ENCODE data around the gene APLNR. TPM values are rescaled to one million over a fixed set of nuclear protein-coding genes. Genes with fewer than 3 reads are reported as not detected.
"Not testable (repeated sequence)": the region's sequence is repeated elsewhere in the genome, so short reads cannot be mapped to it uniquely, and the experiment has no call there.

The APLNR gene
- not detected in 2 replicates for total RNA-seq

- Mint-ChIP-seq H3K36me3 (ENCODE audit: low read depth) (no peaks in the 10 kb centered on the region), H3K27ac (no peak within 1 kb of the TSS), H3K27me3 (peaks cover 44% of the 10 kb centered on the region), H3K4me1 (peaks cover 2% of the 10 kb centered on the region), H3K4me3 (no peak within 1 kb of the TSS), H3K9me3 (no peaks in the 10 kb centered on the region)
- no peak for DNase-seq
- intact Hi-C loops (cut with micrococcal nuclease) = no loop called here
These were observed at the start of gene APLNR for GRCh38 chr11:57237204-57237681. Gene APLNR (minus strand): TSS chr11:57237250. CDS start chr11:57237004, 246 bp downstream.

GRCh38 chr11:57283231-57283990, 46.4 kb upstream of the APLNR start:
- Mint-ChIP-seq H3K4me1 (no peaks in the 10 kb centered on the region), H3K4me3 (no peak overlapping the region), H3K36me3 (ENCODE audit: low read depth) (no peaks in the 10 kb centered on the region), H3K27me3 (peaks cover 8% of the 10 kb centered on the region), H3K9me3 (no peaks in the 10 kb centered on the region), H3K27ac (no peak overlapping the region)
- DNase-seq = no peak
- intact Hi-C loops (cut with micrococcal nuclease) = no loop called here

- H3K36me3 Mint-ChIP-seq (ENCODE audit: low read depth); H3K4me1 Mint-ChIP-seq; H3K4me3 Mint-ChIP-seq; intact Hi-C loops (cut with micrococcal nuclease); H3K9me3 Mint-ChIP-seq; H3K27ac Mint-ChIP-seq; DNase-seq: not testable (repeated sequence)
- peaks cover 16% of the 10 kb centered on the region for H3K27me3 Mint-ChIP-seq
These were observed 44.5 kb upstream of the APLNR start for GRCh38 chr11:57281546-57281945.

- Mint-ChIP-seq H3K27ac (no peak overlapping the region), H3K9me3 (no peaks in the 10 kb centered on the region), H3K4me3 (no peak overlapping the region), H3K36me3 (ENCODE audit: low read depth) (no peaks in the 10 kb centered on the region), H3K4me1 (peaks cover 4% of the 10 kb centered on the region), H3K27me3 (peaks cover 22% of the 10 kb centered on the region)
- intact Hi-C loops (cut with micrococcal nuclease) = no loop called here
- DNase-seq = no peak
These were observed 42.1 kb upstream of the APLNR start for GRCh38 chr11:57279116-57279515.

- Mint-ChIP-seq H3K27me3 (peaks cover 23% of the 10 kb centered on the region), H3K9me3 (no peaks in the 10 kb centered on the region), H3K27ac (no peak overlapping the region), H3K4me1 (peaks cover 4% of the 10 kb centered on the region), H3K4me3 (no peak overlapping the region), H3K36me3 (ENCODE audit: low read depth) (no peaks in the 10 kb centered on the region)
- no peak for DNase-seq
- intact Hi-C loops (cut with micrococcal nuclease) = no loop called here
These were observed 41.7 kb upstream of the APLNR start for GRCh38 chr11:57278721-57279095.

GRCh38 chr11:57277845-57278720, 41.0 kb upstream of the APLNR start:
- intact Hi-C loops (cut with micrococcal nuclease) = no loop called here
- H3K9me3 Mint-ChIP-seq = peaks cover 3% of the 10 kb centered on the region
- no peaks in the 10 kb centered on the region for H3K36me3 Mint-ChIP-seq (ENCODE audit: low read depth)
- DNase-seq = peak; percentile 71
- no peak overlapping the region for H3K4me3 Mint-ChIP-seq
- peaks cover 28% of the 10 kb centered on the region for H3K27me3 Mint-ChIP-seq
- H3K27ac Mint-ChIP-seq = no peak overlapping the region
- peaks cover 4% of the 10 kb centered on the region for H3K4me1 Mint-ChIP-seq

- intact Hi-C loops (cut with micrococcal nuclease) = no loop called here
- no peaks in the 10 kb centered on the region for H3K36me3 Mint-ChIP-seq (ENCODE audit: low read depth)
- peaks cover 28% of the 10 kb centered on the region for H3K27me3 Mint-ChIP-seq
- DNase-seq = no peak
- peaks cover 3% of the 10 kb centered on the region for H3K9me3 Mint-ChIP-seq
- H3K4me1 Mint-ChIP-seq = peaks cover 4% of the 10 kb centered on the region
- H3K4me3 Mint-ChIP-seq = no peak overlapping the region
- H3K27ac Mint-ChIP-seq = no peak overlapping the region
These were observed 40.1 kb upstream of the APLNR start for GRCh38 chr11:57276971-57277675.

GRCh38 chr11:57276169-57276970, 39.3 kb upstream of the APLNR start:
- intact Hi-C loops (cut with micrococcal nuclease) = no loop called here
- peaks cover 3% of the 10 kb centered on the region for H3K9me3 Mint-ChIP-seq
- no peak for DNase-seq

GRCh38 chr11:57275582-57275981, 38.5 kb upstream of the APLNR start:
- intact Hi-C loops (cut with micrococcal nuclease) = no loop called here
- peaks cover 26% of the 10 kb centered on the region for H3K27me3 Mint-ChIP-seq
- no peak for DNase-seq
- no peak overlapping the region for H3K4me3 Mint-ChIP-seq
- H3K9me3 Mint-ChIP-seq = peaks cover 3% of the 10 kb centered on the region
- H3K4me1 Mint-ChIP-seq = peaks cover 4% of the 10 kb centered on the region
- no peaks in the 10 kb centered on the region for H3K36me3 Mint-ChIP-seq (ENCODE audit: low read depth)
- no peak overlapping the region for H3K27ac Mint-ChIP-seq

More at GRCh38 chr11:57276169-57276970, 39.3 kb upstream of the APLNR start:
- Mint-ChIP-seq H3K4me3 (no peak overlapping the region), H3K27me3 (peaks cover 28% of the 10 kb centered on the region), H3K36me3 (ENCODE audit: low read depth) (no peaks in the 10 kb centered on the region), H3K4me1 (peaks cover 4% of the 10 kb centered on the region), H3K27ac (no peak overlapping the region)

- intact Hi-C loops (cut with micrococcal nuclease) = no loop called here
- peaks cover 4% of the 10 kb centered on the region for H3K4me1 Mint-ChIP-seq
- peaks cover 3% of the 10 kb centered on the region for H3K9me3 Mint-ChIP-seq
- no peak for DNase-seq
- H3K27ac Mint-ChIP-seq = no peak overlapping the region
- no peaks in the 10 kb centered on the region for H3K36me3 Mint-ChIP-seq (ENCODE audit: low read depth)
- no peak overlapping the region for H3K4me3 Mint-ChIP-seq
- peaks cover 25% of the 10 kb centered on the region for H3K27me3 Mint-ChIP-seq
These were observed 38.0 kb upstream of the APLNR start for GRCh38 chr11:57274904-57275498.

- DNase-seq = no peak
- no peak overlapping the region for H3K27ac Mint-ChIP-seq
- H3K9me3 Mint-ChIP-seq = peaks cover 3% of the 10 kb centered on the region
- H3K36me3 Mint-ChIP-seq (ENCODE audit: low read depth) = no peaks in the 10 kb centered on the region
- no peak overlapping the region for H3K4me3 Mint-ChIP-seq
- peaks cover 4% of the 10 kb centered on the region for H3K4me1 Mint-ChIP-seq
- intact Hi-C loops (cut with micrococcal nuclease) = no loop called here
- H3K27me3 Mint-ChIP-seq = peaks cover 21% of the 10 kb centered on the region
These were observed 36.5 kb upstream of the APLNR start for GRCh38 chr11:57273448-57274058.

GRCh38 chr11:57269571-57270021, 32.5 kb upstream of the APLNR start:
- no peak for DNase-seq
- peaks cover 7% of the 10 kb centered on the region for H3K27me3 Mint-ChIP-seq
- intact Hi-C loops (cut with micrococcal nuclease) = no loop called here
- peaks cover 17% of the 10 kb centered on the region for H3K9me3 Mint-ChIP-seq
- no peak overlapping the region for H3K4me3 Mint-ChIP-seq
- H3K27ac Mint-ChIP-seq = no peak overlapping the region
- no peaks in the 10 kb centered on the region for H3K36me3 Mint-ChIP-seq (ENCODE audit: low read depth)
- no peaks in the 10 kb centered on the region for H3K4me1 Mint-ChIP-seq

Data from activated CD4-positive, alpha-beta T cell treated with anti-CD3 and anti-CD28 coated beads, Interleukin-2, amount 10 ng/mL, durations not matched to agents 24 days and 14 days (primary cell).